Hippocampal formation (tissue), 2 donors: Measurements from ENCODE around the gene MSMP.

ENCODE experiments used
- DNase-seq, 2 donors: peaks; one replicate each; lab custom pipeline; 2025; lab: John Stamatoyannopoulos, UW

MSMP gene

DNA sequence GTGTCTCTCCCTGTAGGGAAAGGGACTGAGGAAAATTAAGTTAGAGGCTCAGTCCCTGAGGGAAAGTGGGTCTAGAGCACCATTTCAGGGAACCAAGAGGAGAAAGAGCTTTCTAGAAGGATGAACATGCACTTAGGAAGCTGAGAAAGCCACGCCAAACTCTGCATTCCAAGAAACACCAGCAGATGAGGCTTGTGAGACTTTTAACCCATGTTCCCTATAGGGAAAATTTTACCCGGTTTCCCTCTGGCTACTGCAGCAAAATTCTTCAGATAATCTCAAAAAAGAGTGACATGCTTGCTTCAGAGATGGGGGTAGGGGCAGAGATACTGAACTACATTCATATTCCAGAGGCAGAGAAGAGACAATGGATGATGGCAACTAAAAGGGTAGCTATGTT lies 30.6 kb downstream of the MSMP start:
- DNase-seq = no peak

DNA sequence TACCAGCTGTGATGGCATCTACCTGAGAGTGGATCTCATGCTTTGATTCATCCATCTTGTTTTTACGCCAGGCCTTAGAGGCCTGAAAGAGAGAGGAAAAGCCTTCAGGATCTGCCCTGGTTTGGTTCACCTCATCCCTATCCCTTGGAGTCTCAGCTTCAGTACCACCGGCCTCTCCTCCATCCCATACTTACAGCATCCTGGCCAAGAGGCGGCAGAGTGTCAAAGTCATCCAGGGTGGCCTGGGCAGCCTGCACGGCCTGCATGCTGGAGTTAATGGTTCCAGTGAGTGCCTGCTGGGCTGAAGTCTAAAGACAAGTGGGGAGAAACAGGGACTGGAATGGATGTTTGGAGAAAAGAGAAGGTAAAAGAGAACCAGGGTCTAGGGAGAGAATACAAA lies 34.5 kb downstream of the MSMP start:
- DNase-seq = no peak

DNA sequence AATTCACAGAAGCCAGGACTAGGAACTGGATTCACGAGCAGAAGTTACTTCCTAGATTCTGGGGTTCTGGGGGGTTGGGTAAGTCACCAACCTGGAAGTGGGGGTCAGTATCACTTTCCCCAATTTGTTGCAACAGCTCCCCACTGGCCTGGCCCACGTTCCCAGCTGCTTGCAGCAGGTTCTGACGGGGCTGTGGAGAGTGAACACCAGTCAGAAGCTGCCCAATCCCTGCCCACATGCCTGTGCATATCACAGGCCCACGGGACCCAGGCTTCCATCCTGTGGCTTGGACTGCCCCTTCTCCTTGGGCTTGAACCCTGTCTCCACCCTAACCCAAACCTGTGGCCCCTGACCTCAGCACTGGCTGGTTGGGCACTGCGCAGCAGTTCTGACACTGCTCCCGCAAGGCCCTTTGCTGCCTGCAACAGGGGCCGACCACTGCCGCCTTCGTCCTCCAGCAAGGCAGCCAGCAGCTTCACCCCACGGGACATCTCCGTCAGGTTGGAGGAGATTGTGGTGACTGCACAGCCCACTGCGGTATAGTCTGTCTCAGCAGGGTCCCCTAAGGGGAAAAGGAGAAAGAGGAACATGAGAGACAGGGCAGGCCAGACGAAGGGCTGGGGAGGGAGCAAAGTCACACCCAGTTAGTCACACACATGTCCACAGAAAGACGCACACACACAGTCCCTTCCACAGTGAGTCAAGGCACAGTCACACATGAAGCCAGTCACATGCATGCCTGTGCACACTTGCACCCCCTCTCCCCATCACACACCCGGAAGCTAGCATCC lies 35.2 kb downstream of the MSMP start:
- no peak for DNase-seq

DNA sequence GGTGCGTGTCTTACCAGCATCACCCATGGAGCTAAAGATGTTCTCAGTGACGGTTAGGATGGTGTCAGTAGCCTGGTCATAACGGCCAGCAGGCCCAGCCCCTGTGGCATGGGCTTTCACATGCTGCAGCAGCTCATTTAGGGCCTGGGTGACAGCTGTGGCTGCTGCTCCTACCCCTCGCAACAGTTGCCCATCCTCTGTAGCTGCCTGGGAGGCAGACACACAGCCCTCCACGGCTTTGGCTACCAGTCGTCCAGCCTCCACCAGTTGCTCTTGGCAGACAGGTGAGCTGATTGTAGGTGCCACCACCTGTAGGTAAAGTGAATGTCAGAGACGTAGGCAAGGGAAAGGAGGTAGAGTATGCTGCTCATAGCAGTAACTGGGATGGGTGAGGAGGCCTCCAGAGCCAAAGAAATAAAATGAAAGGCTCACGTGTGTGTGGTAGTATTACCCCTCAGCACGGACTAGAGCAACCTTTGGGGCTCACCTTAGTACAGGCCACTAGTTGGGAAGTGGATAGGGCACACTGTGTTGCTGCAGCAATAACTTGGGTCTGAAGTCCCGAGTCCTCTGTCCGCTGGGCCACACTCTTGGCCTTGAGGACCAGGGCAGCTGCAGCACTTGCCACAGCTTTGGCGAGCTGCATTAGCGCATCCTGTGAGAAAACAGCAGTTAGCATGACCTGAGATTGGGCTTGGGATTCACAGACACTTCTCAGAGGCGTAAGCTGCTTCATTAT lies 36.8 kb downstream of the MSMP start:
- no peak for DNase-seq

DNA sequence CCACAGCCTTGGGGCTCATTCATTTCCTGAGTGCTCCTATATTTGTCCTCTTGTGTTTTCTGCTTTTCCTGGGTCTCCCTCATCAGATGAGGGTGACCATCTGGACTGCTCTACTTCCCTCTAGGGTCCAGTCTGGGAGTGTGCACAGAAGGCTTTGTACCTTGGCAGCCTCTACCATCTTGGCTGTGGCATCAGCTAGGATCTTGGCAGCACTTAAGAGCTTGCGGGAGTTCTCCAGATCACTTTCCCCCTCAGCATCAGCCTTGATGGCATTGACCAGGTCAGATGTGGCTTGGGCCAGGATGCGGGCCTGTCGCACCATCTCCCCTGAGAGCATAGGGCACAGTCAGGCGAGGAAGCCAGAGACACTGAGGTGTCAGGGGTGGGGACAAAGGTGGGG lies 37.8 kb downstream of the MSMP start:
- DNase-seq = peak in 1 of 2 donors; percentile 8

DNA sequence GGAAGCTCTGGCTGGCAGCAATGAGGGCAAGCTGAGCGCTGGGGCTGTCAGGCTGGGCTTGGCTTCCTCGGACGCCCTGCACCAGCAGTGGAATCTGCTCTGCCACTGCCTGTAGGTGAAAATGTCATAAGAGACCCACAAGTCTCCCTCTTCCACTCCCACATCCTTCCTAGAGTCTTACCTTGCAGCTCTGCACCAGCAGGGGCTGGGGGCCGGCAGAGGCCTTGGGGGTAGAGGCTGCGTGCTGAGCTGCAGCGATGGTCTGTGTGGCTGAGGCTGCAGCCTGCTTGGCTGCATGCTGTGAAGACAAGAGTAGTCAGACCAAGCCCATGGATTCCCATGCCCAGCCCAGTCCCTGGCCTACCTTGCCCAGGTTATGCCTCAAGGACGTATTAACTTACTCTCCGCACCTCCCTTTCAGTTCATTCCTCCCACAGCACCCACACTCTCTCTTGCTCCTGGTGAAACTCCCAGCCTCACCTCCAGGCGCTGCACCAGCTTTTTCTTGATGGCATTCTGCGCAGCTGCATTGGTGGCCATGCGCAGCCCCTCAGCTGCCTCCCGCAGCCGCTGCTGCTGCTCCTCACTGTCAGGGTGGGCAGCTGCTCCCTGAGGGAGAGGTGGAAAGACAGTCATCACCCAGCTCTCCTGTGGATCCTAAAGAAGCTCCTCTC lies 39.4 kb downstream of the MSMP start:
- no peak for DNase-seq

DNA sequence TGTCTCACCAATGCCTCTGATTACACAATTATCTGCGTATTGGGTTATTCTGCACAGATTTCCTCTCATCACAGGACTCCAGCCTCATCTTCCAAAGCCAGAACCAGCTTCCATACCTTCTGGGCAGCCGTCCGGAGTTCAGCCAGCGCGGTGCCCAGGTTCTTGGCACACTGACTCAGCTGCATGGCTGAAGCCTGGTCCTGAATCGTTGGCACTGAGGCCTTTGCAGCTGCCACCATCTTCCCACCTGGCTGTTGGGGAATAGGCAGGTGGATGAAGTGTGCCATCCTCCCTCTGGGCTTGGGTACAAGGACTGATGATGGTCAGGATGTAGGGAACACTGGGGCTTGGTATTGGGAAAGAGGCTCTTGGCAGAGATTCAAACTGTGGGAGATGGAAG lies 40.0 kb downstream of the MSMP start:
- no peak for DNase-seq

DNA sequence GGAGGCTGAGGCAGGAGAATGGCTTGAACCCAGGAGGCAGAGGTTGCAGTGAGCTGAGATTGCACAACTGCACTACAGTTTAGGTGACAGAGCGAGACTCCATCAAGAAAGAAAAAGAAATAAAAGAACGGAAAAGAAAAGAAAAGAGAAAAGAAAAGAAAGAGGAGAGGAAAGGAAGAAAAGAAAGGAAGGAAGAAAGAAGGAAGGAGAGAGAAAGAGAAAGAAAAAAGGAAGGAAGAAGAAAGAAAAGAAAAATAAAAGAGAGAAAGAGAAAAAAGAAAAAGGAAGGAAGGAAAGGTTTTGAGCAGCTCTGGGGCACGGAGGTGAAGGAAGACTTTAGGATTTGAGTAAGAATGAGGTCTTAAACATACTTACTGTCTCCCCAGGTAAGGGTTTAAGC lies 40.5 kb downstream of the MSMP start:
- DNase-seq = no peak

DNA sequence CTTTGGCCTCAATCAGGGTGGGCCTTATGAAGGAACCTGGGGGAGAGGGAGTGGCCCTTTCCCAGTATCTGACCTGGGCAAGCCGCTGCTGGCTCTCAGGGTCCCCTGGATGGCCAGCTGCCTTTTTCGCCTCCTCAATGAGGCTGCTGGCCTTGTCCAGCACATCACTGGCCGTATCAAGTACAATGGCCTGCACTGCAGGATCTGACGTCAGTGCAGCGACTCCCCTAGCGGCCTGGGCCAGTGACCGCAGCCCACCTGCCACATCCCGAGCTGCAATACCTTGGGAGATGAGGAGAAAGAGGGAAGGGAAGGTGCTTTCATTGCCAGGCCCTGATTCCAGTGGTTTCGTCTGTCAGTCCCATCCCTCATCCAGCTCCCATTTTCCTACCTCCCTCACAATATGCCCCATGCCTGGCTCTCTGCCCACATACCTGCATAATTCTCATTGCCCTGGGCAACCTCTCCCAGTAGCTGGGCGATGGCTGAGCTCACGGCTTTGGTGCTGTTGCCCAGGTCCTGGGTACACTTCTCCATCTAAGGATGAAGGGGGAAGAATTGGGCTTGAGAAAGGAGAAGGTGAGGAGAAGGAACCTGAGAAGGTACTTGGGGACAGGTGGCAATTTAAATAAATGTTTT lies 41.2 kb downstream of the MSMP start:
- DNase-seq = no peak

DNA sequence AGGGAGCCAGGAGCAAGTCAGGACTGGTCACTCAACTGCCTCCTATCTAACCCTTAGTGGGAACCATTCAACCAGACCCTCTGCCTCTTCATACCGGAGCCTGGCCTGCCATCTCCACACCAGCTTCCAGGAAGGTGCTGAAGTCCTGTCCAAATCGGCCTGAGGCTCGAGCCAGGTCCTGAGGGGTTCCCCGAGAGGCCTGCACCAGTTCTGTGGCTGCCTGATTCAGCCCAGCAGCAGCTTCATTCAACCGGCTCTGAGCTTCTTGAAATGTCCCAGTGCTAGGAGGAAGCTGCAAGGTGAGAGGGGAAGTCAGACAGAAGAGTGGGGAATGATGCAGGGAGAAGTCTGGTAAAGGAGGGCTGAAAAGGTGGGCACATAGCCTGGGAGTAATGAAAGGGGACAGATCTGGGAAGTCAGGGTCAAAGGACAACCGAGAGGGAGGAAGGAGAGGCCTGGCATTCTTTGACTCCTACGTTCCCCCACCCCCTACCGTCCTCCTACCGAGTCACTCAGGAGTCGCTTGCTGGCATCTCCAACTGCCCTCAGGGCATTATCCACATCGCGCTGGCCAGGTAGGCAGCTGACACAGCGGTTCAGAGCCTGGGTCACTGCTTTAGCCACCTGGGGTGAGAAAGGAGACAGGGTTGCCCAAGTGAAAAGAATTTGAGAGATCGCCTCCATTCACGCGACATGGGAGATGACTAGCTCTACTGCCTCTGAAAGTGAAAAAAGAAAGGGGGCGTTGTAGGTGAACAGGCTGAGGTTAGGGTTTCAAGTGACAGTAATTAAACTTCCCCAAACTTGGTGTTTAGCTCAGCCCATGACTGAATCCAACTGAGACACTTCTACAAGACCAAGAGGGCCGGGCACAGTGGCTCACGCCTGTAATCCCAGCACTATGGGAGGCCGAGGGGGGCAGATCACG lies 42.3 kb downstream of the MSMP start:
- DNase-seq = no peak

DNA sequence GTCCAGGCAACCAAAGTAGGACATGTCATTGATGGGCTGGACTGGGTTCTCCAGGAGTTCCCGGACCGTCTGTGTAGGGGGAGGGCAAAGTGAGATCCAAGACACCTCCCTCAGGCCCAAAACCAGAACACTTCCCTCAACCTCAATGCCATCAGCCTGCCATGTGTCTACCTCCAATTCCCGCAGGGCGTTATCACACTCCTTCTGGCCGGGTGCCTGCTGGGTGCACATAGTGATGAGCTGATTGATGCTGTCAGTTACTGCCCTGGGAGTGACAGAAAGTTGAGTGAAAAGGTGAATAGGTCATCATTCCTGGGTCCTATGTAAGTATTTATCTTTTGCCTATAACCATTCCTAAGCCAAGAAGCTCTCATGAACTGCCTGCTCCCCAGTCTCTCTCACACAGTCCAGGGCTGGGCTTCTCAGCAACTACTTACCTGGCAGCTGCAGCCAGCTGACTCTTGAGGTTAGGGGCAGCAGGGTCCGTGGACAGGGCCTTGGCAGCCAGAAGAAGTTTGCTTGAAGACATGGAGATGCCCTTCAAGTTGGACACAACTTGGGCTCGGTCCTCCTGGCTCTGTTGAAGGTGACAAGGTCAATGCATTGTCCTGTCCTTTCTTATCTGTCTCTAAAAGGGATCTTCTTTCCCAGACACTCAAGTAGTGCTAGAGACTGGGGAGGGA lies 43.1 kb downstream of the MSMP start:
- DNase-seq = no peak

DNA sequence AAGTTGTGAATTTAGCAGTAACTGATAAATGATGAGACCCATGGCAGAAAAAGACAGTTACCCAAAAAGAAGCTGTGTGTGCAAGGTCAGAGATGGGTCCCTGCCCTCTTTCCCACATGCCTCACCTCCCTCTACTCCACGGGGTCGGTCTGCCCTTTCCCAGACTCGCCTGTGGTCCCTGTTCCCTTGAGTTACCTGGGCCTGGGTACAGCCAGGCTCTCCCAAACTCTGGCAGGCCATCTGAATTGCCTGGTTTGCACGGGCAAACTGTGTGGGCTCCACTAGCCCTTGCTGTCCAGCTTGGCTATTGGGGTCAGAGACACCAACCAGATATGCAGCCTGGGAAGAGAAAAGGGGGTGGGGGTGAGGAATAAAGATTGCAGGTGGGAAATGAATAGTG lies 45.9 kb downstream of the MSMP start:
- DNase-seq = no peak

DNA sequence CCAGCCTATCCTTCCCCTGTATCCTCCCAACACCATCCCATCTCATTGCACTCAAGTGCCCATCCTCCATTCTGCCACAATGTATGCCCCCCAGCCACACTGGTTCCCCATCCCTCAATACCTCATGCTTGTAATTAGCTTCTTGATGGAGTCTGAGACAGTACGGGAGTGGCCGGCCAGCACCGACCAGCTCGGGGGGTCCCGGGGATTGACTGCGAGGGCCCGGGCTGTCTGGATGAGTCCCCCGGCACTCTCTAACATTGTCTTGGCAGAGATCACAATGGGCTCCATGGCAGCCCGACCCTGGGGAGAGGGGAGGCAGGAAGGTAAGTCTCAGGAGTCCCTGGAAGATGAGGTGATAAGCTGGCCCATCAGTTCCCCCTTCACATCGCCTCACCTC lies 47.1 kb downstream of the MSMP start:
- DNase-seq = no peak

DNA sequence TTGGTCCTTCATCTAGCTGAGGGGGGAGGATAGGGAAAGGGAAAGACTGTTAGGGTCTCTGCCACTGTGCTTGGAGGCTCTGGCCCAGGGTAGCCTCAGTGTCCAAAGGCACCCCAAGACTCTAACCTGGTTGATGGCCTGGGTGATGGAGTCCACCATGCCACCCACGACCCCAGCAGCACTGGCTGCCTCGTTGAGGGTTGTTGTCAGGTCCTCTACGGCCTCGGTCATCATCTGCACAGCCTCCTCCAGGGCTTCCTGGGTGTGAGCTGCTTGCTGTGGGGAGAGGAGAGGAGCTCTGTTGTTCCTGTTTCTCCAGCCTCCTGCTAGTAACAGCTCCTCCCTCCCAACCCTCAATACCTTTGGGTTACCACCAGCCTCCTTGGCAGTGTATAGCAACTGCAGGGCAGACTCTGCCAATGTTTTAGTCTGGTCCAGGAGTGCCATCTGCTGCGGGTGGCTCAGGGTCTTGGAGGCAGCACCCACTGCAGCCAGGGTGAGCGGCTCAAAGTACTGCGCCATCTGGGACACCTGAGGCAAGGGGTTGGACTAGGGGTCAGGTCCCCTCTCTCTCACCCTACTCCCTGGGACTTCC lies 48.1 kb downstream of the MSMP start:
- no peak for DNase-seq

DNA sequence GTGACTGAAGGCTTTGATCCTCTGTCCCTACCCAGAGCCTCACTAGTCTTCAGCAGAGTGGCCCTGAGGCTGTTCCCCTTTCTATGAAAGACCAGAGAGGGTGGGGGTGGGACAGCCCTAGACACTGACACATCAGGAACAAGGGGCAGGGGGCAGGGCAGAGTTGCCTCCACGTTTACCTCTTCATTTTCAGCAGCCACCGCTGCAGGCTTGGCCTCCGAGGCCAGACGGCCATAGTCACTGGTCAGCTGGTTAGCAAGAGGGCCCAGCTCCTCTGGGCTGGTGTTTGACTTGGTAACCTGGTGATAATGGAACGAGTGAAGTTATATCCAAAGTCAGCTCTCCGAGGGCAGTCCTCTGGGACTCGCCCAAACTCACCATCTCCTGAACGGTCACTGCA lies 48.7 kb downstream of the MSMP start:
- DNase-seq = no peak

DNA sequence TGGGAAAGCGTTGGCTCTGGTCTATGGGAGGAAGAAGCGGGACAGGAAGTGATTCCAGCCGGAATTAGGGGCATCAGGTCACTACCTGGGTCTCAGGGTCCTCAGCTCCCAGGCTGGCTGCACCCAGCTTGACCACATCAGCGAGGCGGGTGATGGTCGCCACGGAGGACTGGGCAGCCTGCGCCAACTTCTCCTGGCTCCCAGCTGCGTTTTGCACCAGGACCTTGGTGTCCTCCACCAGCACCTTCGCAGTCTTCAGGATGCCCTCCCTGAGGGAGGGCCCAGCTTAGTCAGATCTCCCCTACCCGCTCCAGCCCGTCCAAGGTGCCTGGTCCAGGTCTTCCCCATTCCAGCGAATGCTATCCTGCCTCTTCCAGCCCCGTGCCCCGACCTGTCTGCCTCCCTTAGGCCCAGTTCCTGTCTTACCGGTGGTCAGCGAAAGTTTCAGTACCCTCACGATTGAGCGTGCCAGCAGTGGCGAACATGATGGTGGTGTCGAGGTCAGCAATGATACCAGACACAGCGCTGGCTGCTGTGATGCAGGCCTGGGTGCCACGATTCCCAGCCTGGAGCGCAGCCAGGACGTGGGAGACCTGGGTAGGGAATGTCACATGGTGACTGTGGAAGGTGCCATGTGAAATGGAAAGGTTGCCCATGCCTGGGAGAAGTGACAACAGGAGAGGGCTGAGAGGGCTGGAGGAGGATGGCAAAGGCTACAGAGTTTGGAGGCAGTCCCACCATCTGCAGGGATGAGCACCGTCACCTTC lies 50.0 kb downstream of the MSMP start:
- no peak for DNase-seq
